GM23248 (cell line): Measurements from ENCODE around the gene WAC. TPM values are rescaled to one million over a fixed set of nuclear protein-coding genes. Genes with fewer than 3 reads are reported as not detected.
A peak's percentile ranks its signal among the peaks of the same experiment; 100 is the strongest.
"Not testable (repeated sequence)": the region's sequence is repeated elsewhere in the genome, so short reads cannot be mapped to it uniquely, and the experiment has no call there.

Experiments
- DNase-seq: peaks from one replicate; pipeline ENCODE4 v3.0.0-alpha.2; 2015
- H2AFZ ChIP-seq: fragments of 200-600 bp; sonication (generic); 2 replicates; pipeline ENCODE4 v1.6.1; 2016; ENCODE audit warnings: antibody characterized with exemption
- H3F3A ChIP-seq: fragments of 200-600 bp; sonication (generic); 2 replicates; pipeline ENCODE4 v1.6.1; 2016; ENCODE audit warnings: mild to moderate bottlenecking, antibody characterized with exemption, mixed run types; ENCODE audit not compliant: insufficient read depth
- H3K27ac ChIP-seq: fragments of 200-600 bp; sonication (generic); 2 replicates; pipeline ENCODE4 v1.5.1; 2016; ENCODE audit warnings: mild to moderate bottlenecking
- H3K27me3 ChIP-seq: fragments of 200-600 bp; sonication (generic); replicated peaks from 2 replicates; pipeline ENCODE4 v1.6.1; 2016; ENCODE audit warnings: mild to moderate bottlenecking; ENCODE audit not compliant: insufficient read depth
- H3K36me3 ChIP-seq: fragments of 200-600 bp; sonication (generic); 2 replicates; pipeline ENCODE4 v1.6.1; 2016; ENCODE audit warnings: low read depth, mild to moderate bottlenecking
- H3K4me1 ChIP-seq: fragments of 200-600 bp; sonication (generic); 2 replicates; pipeline ENCODE4 v1.6.1; 2016; ENCODE audit warnings: mild to moderate bottlenecking; ENCODE audit not compliant: insufficient read depth
- H3K4me2 ChIP-seq: fragments of 200-600 bp; sonication (generic); one replicate; pipeline ENCODE4 v1.6.1; 2016; ENCODE audit warnings: mild to moderate bottlenecking; ENCODE audit not compliant: unreplicated experiment
- H3K4me3 ChIP-seq: fragments of 200-600 bp; sonication (generic); 2 replicates; pipeline ENCODE4 v1.5.1; 2016; ENCODE audit warnings: mild to moderate bottlenecking
- H3K79me2 ChIP-seq: fragments of 200-600 bp; sonication (generic); 2 replicates; pipeline ENCODE4 v1.6.1; 2016; ENCODE audit warnings: mild to moderate bottlenecking; ENCODE audit not compliant: insufficient read depth
- H3K9ac ChIP-seq: fragments of 200-600 bp; sonication (generic); 2 replicates; pipeline ENCODE4 v1.6.1; 2016; ENCODE audit warnings: mild to moderate bottlenecking
- H3K9me2 ChIP-seq: fragments of 200-600 bp; sonication (generic); 2 replicates; pipeline ENCODE4 v1.6.1; 2016; ENCODE audit warnings: mixed run types, mild to moderate bottlenecking, moderate library complexity; ENCODE audit not compliant: insufficient read depth
- H3K9me3 ChIP-seq: fragments of 200-600 bp; sonication (generic); one replicate; pipeline ENCODE4 v1.6.1; 2017; ENCODE audit warnings: low read depth
- H4K20me1 ChIP-seq: fragments of 200-600 bp; sonication (generic); 2 replicates; pipeline ENCODE4 v1.6.0; 2016; ENCODE audit not compliant: insufficient read depth
- EZH2 ChIP-seq: fragments of 200-600 bp; sonication (generic); IDR thresholded peaks from 2 replicates; pipeline ENCODE4 v1.6.1; 2018; ENCODE audit warnings: antibody characterized with exemption, mild to moderate bottlenecking; ENCODE audit not compliant: insufficient read depth, poor library complexity, severe bottlenecking
- EZH2phosphoT487 ChIP-seq: fragments of 200-600 bp; sonication (generic); IDR thresholded peaks from 2 replicates; pipeline ENCODE4 v1.6.1; 2018; ENCODE audit warnings: antibody characterized with exemption, moderate library complexity, mild to moderate bottlenecking, low read depth; ENCODE audit not compliant: insufficient read depth
- WGBS, 2 experiments: methylation state at CpG; one replicate each; pipeline ENCODE4 v1.1.6; 2015 to 2017; ENCODE audit warnings: low lambda C conversion rate in 2 of 2, low coverage in 1 of 2; ENCODE audit errors: missing lambda C conversion rate in 2 of 2; 5-methylcytosine and 5-hydroxymethylcytosine counted together
- in situ Hi-C: fragments of 300-500 bp; cut with MboI; formaldehyde crosslinking; loops from 2 replicates; pipeline ENCODE4 v1.15.0; 2020
- polyA plus RNA-seq: library from polyadenylated mRNA; unstranded; fragments of >200 nt; fragmentation: Nextera tagmentation; extraction: Ambion mirVana; gene quantifications from 2 replicates; pipeline ENCODE4 v1.2.1, GENCODE V29; 2016
- total RNA-seq: library from RNA; depleted of rRNA; stranded (reverse); fragments of >200 nt; shearing (Covaris generic); gene quantifications from 2 replicates; pipeline ENCODE4 v1.2.3, GENCODE V29; 2014

Gene WAC
- total and polyA plus RNA-seq, 2 experiments from 2014 or later, result 54.3 to 57.5 TPM

DNA sequence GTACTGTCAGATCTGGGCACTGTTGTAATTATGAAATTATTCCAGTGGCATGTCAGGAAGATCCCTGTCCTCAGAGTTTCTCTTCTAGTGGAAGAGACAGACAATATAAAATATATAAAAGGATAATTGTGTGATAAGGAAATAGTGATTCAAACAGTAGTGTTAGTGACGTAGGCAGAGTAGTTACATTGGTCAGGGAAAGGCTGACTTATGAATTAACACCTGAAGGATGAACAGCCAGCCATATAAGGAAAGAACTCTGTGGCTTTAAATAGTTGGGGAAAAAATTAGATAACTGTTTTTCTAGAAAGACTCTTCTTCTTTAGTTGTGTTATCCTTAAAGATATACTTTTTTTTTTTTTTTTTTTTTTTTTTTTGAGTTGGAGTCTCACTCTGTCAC lies 37.7 kb downstream of the WAC start:
- Histone ChIP-seq H3K9me3 (no peaks in the 10 kb centered on the region), H3K79me2 (peaks cover 100% of the 10 kb centered on the region), H3K27ac (peak overlapping the region; percentile 26), H3K27me3 (no peaks in the 10 kb centered on the region), H3K9me2 (no peaks in the 10 kb centered on the region), H3K4me3 (no peak overlapping the region), H3K4me1 (peaks cover 38% of the 10 kb centered on the region), H2AFZ (no peak overlapping the region), H3K9ac (no peak overlapping the region), H4K20me1 (peaks cover 47% of the 10 kb centered on the region), H3F3A (peaks cover 49% of the 10 kb centered on the region), H3K36me3 (peaks cover 22% of the 10 kb centered on the region; the same call in 1 of the 2 replicates), H3K4me2 (peak overlapping the region; percentile 4)
- in situ Hi-C loops, result no loop called here
- TF ChIP-seq EZH2 (no peak), EZH2phosphoT487 (no peak)
- 98 to 100% methylated on average over 1 of the region's 1 CpG for WGBS, 2 experiments
- no peak for DNase-seq

DNA sequence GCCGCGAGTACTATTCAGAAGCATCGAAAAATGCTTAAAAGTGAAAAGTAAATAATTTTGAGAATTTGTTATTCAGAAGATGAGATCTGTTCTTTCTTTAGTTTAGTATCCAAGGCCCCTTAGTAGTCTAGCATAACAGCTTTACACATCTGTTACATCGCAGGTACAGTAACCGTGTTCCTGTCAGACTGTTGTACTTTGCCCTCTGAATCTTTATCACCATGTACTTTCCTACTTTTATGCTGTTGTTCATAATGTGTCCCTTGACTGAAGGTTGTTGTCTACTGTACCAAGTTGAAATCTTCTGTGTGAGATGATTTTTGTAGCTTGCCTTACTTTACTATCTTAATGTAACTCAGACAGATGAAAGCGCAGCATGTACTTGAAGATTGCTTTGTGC lies 38.3 kb downstream of the WAC start:
- no peak overlapping the region for H3K9ac ChIP-seq
- peaks cover 47% of the 10 kb centered on the region for H4K20me1 ChIP-seq
- peaks cover 22% of the 10 kb centered on the region; the same call in 1 of the 2 replicates for H3K36me3 ChIP-seq
- no peaks in the 10 kb centered on the region for H3K27me3 ChIP-seq
- TF ChIP-seq EZH2phosphoT487 (no peak), EZH2 (no peak)
- DNase-seq, result no peak
- no peaks in the 10 kb centered on the region for H3K9me2 ChIP-seq
- 88 to 90% methylated on average over 6 of the region's 6 CpGs for WGBS, 2 experiments
- H3K4me1 ChIP-seq, result peaks cover 38% of the 10 kb centered on the region
- H3K79me2 ChIP-seq, result peaks cover 100% of the 10 kb centered on the region
- no peaks in the 10 kb centered on the region for H3K9me3 ChIP-seq
- no peak overlapping the region for H3K4me2 ChIP-seq
- peaks cover 47% of the 10 kb centered on the region for H3F3A ChIP-seq
- H3K27ac ChIP-seq, result no peak overlapping the region
- H2AFZ ChIP-seq, result no peak overlapping the region
- in situ Hi-C loops, result no loop called here
- no peak overlapping the region for H3K4me3 ChIP-seq

DNA sequence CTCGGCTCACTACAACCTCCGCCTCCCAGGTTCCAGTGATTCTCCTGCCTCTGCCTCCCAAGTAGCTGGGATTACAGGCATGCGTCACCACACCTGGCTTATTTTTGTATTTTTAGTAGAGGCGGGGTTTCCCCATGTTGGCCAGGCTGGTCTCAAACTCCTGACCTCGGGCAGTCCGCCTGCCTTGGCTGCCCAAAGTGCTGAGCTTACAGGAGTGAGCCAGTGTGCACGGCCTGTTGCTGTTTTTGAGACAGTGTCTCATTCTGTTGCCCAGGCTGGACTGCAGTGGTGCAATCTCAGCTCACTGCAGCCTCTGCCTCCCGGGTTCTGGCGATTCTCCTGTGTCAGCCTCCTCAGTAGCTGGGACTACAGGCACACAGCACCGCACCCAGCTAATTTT lies 41.3 kb downstream of the WAC start:
- H3K4me2 ChIP-seq, H3K4me3 ChIP-seq, H3K9ac ChIP-seq, H3K27me3 ChIP-seq, H3K9me3 ChIP-seq, H3K27ac ChIP-seq, in situ Hi-C loops, H2AFZ ChIP-seq, H3K9me2 ChIP-seq, DNase-seq: not testable (repeated sequence)
- H3K36me3 ChIP-seq, result peaks cover 26% of the 10 kb centered on the region; the same call in 1 of the 2 replicates
- H4K20me1 ChIP-seq, result peaks cover 52% of the 10 kb centered on the region
- peaks cover 29% of the 10 kb centered on the region for H3F3A ChIP-seq
- peaks cover 100% of the 10 kb centered on the region for H3K79me2 ChIP-seq
- WGBS, 2 experiments, result 90 to 92% methylated on average over 10 of the region's 10 CpGs
- H3K4me1 ChIP-seq, result peaks cover 22% of the 10 kb centered on the region

DNA sequence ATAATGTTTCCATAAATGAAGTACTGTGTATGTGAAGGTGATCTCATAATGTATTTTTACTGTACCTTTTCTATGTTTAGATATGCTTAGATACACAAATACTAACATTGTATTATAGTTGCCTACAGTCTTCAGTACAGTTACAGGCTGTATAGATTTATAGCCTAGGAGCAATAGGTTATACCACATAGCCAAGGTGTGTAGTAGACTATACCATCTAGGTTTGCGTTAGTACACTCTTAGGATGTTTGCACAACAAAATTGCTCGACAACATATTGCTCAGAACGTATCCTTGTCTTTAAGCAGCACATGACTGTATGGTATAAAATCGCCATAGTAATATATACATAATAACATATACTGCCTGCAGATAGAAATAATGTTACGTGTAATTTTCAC lies 42.9 kb downstream of the WAC start:
- TF ChIP-seq EZH2phosphoT487 (no peak), EZH2 (no peak)
- no peak for DNase-seq
- H3K9ac ChIP-seq, result no peak overlapping the region
- H2AFZ ChIP-seq, result no peak overlapping the region
- H4K20me1 ChIP-seq, result peaks cover 52% of the 10 kb centered on the region
- H3F3A ChIP-seq, result peaks cover 25% of the 10 kb centered on the region
- no peaks in the 10 kb centered on the region for H3K9me2 ChIP-seq
- H3K27ac ChIP-seq, result no peak overlapping the region
- in situ Hi-C loops, result no loop called here
- H3K4me1 ChIP-seq, result peaks cover 7% of the 10 kb centered on the region; the same call in 1 of the 2 replicates
- no peak overlapping the region for H3K4me2 ChIP-seq
- H3K9me3 ChIP-seq, result no peaks in the 10 kb centered on the region
- no peak overlapping the region for H3K4me3 ChIP-seq
- no peaks in the 10 kb centered on the region for H3K27me3 ChIP-seq
- H3K79me2 ChIP-seq, result peaks cover 100% of the 10 kb centered on the region
- peaks cover 30% of the 10 kb centered on the region; the same call in 1 of the 2 replicates for H3K36me3 ChIP-seq
- WGBS, 2 experiments, result 94% methylated on average over 5 of the region's 5 CpGs

DNA sequence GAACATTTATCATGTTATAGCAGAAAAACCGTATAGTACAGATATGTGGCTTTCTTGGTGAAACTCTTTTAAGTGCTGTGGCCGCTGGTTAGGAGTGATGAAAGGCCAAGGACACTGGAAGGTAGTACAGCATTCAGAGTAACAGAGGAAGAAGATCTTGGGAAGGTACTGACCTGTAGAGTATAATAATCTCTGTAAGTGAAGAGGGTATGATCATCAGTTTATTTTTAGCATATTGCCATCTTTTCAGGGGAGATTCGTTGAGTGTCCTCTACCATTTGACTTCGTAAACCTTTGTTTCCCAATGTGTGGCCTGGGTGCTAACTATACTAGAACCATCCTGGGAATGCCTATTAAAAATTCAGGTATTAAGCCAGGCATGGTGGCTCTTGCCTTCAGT lies 44.6 kb downstream of the WAC start:
- H3K27ac ChIP-seq, result no peak overlapping the region
- no peak overlapping the region for H3K4me3 ChIP-seq
- H2AFZ ChIP-seq, result no peak overlapping the region
- no peak overlapping the region for H3K4me2 ChIP-seq
- no peaks in the 10 kb centered on the region for H3K9me2 ChIP-seq
- no peak overlapping the region for H3K9ac ChIP-seq
- H3K27me3 ChIP-seq, result no peaks in the 10 kb centered on the region
- WGBS, 2 experiments, result 86% methylated on average over 4 of the region's 4 CpGs
- DNase-seq, result no peak
- H4K20me1 ChIP-seq, result peaks cover 58% of the 10 kb centered on the region
- H3F3A ChIP-seq, result peaks cover 30% of the 10 kb centered on the region
- TF ChIP-seq EZH2, result no peak
- H3K79me2 ChIP-seq, result peaks cover 100% of the 10 kb centered on the region
- in situ Hi-C loops, result no loop called here
- H3K36me3 ChIP-seq, result peaks cover 30% of the 10 kb centered on the region; the same call in 1 of the 2 replicates
- peaks cover 7% of the 10 kb centered on the region; the same call in 1 of the 2 replicates for H3K4me1 ChIP-seq
- no peaks in the 10 kb centered on the region for H3K9me3 ChIP-seq
